Stimulated activated CD4-positive, alpha-beta T cell treated with anti-CD3 and anti-CD28 coated beads, Interleukin-12 subunit alpha, Interleukin-12 subunit beta, amount 100 ng/mL, for 4 hours (primary cell): ENCODE results near the gene PAOX.
"Not testable (repeated sequence)": the region's sequence is repeated elsewhere in the genome, so short reads cannot be mapped to it uniquely, and the experiment has no call there.

Experiments used
- DNase-seq: peaks from one replicate; pipeline ENCODE4 v3.0.0-alpha.2; 2020

The PAOX gene

GRCh38 chr10:133365461-133366129 lies 13.5 kb upstream of the PAOX start:
- DNase-seq: no peak

GRCh38 chr10:133366130-133366478 lies 13.0 kb upstream of the PAOX start:
- DNase-seq: no peak

DNA sequence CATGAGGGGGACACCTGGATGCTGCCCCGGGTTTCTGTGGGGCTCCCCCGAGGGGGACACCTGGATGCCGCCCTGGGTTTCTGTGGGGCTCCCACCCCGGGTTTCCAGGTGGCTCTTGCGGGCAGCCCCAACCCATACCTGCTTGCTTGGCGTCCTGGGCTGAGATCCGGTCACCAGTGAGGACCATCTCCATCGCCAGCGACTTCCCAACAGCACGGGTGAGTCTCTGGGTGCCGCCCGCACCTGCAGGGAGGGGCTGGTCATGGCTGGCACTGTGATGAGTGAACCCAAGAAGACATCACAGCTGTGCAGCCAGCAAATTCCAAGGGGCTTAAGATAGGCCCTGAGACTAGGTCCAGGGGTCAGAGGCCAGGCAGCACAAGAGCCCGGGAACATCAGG lies 12.3 kb upstream of the PAOX start:
- DNase-seq: no peak

DNA sequence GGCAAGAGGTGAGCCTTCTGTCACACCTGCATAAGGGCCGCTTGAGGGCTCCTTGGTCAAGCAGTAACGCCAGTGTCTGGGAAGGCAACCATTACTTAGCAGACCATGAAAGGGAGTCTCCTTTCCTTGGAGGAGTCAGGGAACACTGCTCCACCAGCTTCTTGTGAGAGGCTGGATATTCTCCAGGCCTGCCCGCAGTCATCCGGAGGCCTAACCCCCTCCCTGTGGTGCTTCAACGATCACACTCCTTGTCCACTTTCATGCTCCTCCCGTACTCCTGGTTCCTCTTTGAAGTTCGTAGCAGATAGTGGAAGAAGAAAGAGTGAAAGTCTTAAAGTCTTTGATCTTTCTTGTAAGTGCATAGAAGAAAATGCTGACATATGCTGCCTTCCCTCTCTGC lies 11.6 kb upstream of the PAOX start:
- not testable (repeated sequence) for DNase-seq

- DNase-seq: no peak
Measured at GRCh38 chr10:133368153-133368552, 10.9 kb upstream of the PAOX start.

DNA sequence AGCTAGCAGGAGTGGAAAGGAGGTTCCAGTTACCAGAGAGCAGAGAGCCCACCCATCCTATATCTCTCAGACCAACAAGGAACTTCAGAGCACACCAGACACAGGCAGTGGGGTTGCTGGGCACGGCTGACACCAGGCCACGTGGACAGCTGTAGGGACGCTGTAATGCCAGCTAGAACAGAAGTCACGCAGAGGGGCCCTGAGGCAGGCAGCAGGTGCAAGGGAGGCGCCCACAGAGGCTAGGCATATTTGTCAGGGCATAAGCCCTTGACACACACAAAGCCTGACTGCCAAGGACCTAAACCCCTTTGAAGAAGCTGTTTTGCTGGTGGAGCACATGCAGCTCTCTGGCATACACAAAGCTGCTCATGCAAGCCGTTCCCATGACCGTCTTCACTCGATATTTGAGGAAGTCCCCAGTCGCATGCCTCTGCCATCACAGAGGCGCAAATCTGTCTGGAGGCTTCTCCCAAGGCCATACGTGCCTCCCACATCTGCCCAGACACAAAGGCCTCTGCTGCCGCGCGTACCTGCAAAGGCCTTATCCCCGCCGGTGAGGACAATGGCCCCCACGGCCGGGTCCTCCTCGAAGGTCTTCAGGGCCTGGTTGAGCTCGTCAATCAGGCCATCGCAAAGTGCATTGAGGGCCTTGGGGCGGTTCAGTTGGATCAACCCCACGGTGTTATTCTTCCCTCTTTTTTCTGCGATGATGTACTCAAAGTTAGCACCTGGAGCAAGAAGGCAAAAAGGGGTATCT lies 8.9 kb upstream of the PAOX start:
- no peak for DNase-seq

DNA sequence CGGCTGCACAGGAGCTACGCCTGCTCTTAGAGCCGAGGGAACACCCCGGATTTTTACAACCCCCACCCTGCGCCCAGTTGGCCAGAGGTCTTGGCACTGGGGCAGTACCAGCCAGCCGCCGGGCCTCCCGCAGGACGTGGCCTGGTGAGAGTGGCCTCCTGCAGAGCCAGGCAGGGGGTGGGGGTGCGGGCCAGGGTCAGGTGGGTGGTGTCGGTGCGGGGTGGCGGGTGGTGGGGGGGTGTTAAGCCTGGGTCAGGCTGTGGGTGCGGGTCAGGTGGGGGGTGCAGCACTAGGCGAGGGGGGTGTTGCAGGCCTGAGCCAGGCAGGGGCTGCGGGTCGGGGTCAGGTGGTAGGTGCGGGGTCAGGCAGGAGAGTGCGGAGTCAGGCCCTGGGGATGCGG lies 6.6 kb upstream of the PAOX start:
- no peak for DNase-seq

- peak; percentile 95 for DNase-seq
Measured at GRCh38 chr10:133373174-133374090, 5.6 kb upstream of the PAOX start, which contains the start of gene ECHS1. ECHS1 (minus strand) TSS chr10:133373354; CDS start chr10:133373333, 21 bp downstream.

DNA sequence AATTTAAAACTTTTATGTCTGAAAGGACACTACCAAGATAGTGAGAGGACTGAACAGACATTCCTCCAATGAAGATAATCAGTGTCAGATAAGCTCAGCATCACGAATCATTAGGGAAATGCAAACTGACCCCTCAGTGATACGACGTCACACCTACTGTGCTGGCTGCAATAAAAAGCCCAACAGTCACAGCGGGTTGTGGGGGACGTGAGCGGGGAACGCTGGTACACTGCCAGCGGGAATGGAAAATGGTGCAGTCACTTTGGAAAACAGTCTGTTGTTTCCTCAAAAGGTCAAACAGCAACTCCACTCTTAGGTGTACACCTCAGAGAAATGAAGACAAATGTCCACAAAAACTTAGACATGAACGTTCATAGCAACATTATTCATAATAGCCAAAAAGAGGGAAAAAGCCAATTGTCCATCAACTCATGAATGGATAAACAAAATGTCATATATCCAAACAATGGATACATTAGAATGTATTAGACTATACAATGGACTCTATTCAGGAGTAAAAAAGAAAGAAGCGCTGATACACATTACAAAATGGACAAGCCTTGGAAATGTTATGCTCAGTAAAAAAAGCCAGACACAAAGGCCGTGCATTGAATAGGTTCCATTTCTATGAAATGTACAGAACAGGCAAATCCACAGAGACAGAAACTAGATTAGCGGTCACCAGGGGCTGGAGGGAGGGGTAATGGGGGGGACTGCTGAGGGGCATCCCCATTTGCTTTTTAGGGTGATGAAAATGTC lies 3.5 kb upstream of the PAOX start:
- DNase-seq: no peak

DNA sequence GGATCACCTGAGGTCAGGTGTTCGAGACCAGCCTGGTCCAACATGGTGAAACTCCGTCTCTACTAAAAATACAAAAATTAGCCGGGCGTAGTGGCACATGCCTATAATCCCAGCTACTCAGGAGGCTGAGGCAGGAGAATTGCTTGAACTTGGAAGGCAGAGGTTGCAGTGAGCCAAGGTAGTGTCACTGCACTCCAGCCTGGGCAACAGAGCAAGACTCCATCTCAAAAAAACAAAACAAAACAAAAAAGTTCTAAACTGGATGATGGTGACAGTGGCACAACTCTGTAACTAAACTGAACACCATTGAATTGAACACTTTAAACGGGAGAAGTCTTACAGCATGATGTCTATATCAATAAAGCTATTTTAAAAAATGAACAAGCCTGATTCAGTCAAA lies 2.9 kb upstream of the PAOX start:
- not testable (repeated sequence) for DNase-seq

GRCh38 chr10:133377025-133377817 lies 1.8 kb upstream of the PAOX start:
- no peak for DNase-seq

DNA sequence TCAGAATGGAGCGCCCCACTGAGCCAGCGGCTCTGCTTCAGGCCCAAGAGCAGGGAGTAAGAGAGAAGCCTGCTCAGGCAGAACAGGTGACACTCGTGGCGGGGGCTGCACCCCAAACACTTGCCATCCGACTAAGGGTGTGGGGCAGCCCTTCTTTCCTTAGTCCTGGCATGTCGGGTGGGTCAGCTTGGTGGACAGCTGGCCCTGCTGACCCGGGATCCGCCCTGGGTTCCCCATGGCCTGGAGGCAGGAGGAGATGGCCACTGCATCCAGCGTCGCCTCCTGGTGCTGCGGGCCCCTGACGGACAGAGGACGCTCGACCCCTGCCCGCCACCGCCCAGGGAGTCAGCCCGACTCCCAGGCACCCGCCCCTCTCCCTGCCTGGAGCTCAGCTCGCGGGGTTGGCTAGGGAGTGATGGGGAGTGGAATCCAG lies 1.2 kb upstream of the PAOX start:
- DNase-seq: no peak

DNA sequence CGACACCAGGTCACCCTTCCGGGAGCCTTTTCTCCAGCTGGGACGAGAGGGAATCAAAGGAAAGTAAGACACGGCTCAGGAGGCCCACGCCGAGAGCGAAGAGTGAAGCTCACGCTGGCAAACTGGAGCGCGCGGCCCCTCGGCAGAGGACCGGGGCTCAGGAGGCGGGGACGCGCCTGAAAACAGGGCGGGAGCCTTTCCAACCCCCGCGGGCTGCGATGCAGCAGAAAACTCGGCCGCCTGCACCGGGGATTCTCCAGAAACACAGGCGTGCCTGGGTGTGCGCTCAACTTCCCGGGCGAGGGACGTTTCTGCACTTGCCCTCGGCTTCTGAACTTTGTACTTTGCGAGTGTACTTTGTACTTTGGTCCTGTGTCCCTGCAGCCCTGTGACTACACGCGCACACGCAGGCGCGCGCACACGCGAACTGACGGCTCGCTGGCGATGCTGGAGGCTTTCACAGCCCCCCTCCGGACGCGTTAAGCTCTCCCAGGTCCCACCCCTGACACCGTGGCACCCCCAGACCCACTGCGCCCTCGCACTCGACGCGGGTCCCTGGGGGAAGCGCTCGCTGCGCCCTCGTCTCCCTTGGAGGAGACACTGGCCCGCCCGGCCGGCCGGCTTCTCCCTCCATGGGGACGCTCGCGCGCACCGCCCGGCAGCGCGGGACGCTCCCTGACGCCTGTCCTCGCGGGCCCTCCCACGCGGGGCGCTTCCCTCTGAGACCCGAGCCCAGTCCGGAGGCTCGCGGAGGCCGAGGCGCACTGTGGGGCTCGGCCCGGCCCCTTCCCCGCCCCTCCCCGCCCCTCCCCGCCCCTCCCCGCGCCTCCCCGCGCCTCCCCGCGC lies 588 bp upstream of the PAOX start:
- peak; percentile 51 for DNase-seq

DNA sequence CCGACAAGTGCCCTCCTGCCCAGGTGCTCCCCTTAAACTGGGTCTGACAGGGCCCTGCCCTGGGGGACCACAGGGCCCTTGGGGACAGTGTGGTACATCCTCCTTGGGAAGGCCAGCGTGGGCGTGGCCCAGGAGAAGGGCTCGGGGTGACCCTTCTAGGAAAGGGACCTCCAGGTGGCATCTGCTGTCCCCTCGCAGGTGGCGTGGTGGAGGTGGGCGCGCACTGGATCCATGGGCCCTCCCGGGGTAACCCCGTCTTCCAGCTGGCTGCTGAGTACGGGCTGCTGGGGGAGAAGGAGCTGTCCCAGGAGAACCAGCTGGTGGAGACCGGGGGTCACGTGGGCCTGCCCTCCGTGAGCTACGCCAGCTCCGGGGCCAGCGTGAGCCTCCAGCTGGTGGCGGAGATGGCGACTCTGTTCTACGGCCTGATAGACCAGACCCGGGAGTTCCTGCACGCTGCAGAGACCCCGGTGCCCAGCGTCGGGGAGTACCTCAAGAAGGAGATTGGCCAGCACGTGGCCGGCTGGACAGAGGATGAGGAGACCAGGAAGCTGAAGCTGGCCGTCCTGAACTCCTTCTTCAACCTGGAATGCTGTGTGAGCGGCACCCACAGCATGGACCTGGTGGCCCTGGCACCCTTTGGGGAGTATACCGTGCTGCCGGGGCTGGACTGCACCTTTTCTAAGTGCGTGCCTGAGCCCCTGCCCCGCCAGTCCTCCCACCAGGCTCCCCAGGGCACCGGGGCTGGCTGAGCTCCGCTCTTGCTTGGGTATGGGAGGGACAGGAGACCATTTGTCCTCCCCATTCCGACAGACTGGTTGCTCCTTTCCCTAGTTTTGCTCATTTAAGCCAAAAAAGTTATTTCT lies 972 bp downstream of the PAOX start:
- DNase-seq: no peak

GRCh38 chr10:133381036-133381435 lies 2.0 kb downstream of the PAOX start:
- DNase-seq: no peak

DNA sequence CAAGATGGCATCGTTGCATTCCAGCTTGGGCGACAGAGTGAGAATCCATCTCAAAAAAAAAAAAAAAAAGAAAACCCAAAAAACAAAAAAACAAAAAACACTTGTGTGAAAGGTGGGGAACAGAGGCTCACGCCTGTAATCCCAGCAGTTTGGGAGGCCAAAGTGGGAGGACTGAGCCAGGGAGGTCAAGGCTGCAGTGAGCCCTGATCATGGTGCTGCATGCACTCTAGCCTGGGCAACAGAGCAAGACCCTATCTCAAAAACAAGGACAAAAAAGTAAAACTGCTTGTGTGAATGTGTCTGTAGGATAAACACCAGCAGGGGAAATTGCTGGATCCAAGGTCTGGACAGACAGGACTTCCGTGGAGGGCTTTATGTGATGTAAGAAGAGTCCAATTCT lies 4.5 kb downstream of the PAOX start:
- DNase-seq: no peak

DNA sequence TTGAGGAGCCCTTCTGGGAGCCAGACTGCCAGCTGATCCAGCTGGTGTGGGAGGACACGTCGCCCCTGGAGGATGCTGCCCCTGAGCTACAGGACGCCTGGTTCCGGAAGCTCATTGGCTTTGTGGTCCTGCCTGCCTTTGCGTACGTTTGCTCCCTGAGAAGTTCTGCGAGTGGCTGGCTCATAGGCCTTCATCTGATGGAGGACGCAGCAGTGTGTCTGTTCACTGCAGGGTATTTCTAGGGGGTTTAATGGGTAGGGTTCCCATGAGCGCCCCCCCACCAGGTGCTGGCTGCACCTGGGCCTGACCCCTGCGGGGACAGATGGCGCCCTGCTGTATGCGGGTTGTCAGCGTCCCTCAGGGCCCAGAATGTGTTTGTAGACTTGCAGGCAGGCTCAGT lies 5.0 kb downstream of the PAOX start:
- DNase-seq: no peak

DNA sequence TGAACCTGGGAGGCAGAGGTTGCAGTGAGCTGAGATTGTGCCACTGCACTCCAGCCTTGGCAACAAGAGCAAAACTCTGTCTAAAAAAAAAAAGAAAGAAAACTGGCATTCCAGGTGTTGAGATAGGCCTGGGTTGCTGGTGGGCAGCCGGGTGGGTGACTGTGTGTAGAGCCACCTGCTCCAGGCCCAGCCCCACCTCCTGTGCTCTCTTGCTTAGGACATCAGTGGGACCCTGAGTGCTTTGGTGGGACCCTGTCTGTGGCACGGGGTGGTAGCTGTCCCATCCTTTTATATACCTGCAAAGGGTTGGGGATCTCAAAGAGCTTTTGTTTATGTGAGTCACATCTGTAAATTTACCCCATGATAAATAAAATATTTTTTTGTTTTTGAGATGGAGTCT lies 6.2 kb downstream of the PAOX start:
- no peak for DNase-seq

GRCh38 chr10:133386951-133387350 lies 7.9 kb downstream of the PAOX start:
- not testable (repeated sequence) for DNase-seq
